NCI-H1092 (cell line): ENCODE results near the gene GALNT13.

ENCODE experiments used
- DNase-seq: peaks from one replicate; lab custom pipeline; 2025; lab: John Stamatoyannopoulos, UW

Gene GALNT13

GRCh38 chr2:153944800-153945199 is 73.1 kb downstream of the GALNT13 start:
- DNase-seq: no peak

GRCh38 chr2:153946036-153946435 is 74.3 kb downstream of the GALNT13 start:
- no peak for DNase-seq

- no peak for DNase-seq
These were observed 82.0 kb downstream of the GALNT13 start for GRCh38 chr2:153953761-153954160.

GRCh38 chr2:153963256-153963655 is 91.5 kb downstream of the GALNT13 start:
- DNase-seq: no peak

DNA sequence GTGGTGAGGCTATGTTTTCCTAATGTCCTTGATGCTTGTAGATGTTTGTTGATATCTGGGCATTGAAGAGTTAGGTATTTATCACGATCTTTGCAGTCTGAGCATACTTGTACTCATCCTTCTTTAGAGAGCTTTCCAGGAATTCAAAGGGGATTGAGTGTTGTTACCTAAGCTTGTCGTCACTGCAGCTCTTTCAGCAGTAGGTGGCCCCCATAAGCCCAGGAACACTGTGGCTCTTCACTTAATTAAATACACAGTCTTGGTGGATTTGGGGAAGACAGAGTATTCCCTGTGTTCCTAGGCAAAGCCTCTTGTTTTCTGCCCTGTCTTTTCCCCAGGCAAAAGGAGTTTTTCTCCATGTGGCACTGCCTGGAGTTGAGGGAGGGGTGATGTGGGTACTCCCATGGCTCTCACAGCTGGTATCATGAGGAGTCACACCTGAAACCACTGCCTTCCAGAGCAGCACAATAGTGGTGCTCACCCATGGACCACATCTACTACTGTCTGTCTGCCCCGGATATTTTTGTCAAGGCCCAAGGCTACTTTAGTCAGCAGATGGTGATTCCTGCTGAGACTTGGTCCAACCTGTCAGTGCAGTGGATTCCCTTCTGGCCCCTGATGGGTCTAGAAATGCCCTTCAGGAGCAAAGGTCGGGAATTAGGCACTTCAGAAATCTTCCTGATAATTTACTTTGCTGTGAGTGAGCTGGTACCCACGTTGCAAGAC is 95.7 kb downstream of the GALNT13 start:
- no peak for DNase-seq

- no peak for DNase-seq
These were observed 99.5 kb downstream of the GALNT13 start for GRCh38 chr2:153971250-153971649.

DNA sequence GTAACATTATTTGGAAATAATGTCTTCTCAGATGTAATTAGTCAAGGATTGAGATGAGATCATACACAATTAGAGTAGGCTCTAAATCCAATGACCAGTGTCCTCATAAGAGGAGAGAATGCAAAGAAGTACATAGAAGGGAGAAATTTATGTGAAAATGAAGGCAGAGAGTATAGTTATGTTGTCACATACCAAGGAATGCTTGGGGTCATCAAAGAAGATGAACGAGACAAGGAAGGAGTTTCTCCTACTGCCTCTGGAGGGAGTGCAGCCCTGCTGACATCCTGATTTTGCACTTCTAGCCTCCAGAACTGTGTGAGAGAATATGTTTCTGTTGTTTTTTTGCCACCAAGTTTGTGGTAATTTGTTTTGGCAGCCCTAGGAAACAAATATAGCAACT is 100.1 kb downstream of the GALNT13 start:
- no peak for DNase-seq

GRCh38 chr2:153972412-153972811 is 100.7 kb downstream of the GALNT13 start:
- DNase-seq: no peak

GRCh38 chr2:153986488-153987229 is 114.9 kb downstream of the GALNT13 start:
- no peak for DNase-seq

DNA sequence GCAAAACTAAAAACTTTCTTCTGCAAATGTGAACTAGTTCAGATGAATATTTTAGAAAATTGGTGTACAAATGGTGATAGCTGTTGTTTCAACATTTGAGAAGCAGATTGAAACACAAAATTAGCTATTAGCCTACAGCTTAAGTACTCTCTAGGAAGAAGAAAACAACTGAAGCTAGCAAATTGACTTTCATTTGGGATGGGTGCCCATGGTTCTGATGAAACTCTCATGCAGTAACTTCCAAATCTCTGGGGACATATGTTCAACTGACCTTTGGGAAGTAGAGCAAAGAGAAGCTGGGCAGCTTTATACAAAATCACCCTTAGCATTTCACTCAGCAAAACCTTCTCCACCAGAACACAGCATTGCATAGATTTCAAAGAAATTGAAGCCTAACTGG is 119.0 kb downstream of the GALNT13 start:
- DNase-seq: no peak

DNA sequence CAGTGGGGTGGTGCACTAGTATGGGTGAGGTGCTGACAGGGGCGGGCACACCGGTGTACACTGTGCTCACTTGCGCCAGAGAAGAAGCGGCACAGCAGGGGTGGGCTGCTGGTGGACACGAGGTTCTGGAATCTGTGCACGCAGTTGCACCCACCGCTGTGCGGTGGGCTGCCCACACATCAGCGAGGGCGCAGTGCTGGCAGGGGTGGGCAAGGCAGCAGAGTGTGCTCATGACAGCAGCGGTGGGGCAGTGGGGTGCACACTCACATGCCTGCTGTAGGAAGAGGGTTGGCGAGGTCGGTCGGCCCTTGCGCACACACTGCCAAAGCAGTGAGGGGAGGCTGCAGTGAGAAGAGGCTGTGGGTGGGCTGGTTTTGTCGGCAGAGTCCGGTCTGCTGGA is 141.8 kb downstream of the GALNT13 start:
- DNase-seq: no peak

DNA sequence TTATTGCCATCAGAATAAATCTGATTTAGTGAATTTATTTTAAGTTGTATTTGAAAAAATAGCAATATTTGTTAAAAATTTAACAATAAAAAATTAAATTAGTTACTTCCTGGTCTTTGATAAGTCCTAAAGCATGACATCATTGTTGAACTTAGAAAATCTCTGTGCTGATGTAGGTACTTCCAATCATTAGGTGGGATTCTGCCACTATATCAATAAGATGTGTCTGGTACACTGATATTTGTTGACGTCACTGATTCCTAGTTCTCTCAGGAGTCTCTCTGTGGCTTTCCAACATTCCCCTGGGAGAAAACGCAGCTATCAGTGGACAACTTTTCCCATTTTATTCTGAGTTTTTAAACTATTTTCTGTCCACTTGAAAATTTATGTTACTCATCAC is 143.5 kb downstream of the GALNT13 start:
- no peak for DNase-seq

- DNase-seq: no peak
These were observed 157.8 kb downstream of the GALNT13 start for GRCh38 chr2:154029504-154029903.

DNA sequence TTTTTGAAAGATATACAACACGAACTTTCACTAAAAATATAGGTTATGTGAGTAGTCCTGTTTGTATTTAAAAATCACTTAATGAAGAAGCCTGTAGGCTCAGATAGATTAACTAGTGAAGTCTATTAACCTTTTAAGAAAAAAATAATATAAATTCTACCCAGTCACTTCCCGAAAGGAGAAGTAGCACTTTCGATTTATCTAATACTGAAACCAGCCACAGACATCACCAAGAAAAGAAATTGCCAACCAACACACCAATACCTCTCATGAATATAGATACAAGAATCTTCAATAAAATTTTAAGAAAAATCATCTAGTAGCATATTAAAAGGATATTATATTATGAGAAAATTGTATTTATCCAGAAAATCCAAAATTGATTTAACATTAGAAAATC is 160.5 kb downstream of the GALNT13 start:
- DNase-seq: no peak

DNA sequence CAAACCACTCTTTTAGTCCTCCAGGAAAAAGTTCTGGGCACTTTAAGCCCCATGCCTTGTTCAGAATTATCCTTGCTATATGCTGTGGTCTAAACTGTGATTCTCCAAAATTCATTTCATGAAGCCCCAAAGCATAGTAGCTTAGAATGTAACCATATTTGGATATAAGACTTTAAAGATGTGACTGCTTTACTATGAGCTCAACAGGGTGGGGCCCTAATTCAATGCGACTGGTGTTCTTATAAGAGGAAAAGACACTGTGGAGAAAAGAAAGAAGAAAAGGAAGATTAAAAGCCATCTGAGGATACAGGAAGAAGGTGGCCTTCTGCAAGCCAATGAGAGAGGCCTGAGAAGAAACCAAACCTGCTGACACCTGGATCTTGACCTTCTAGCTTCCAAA is 174.8 kb downstream of the GALNT13 start:
- DNase-seq: no peak

DNA sequence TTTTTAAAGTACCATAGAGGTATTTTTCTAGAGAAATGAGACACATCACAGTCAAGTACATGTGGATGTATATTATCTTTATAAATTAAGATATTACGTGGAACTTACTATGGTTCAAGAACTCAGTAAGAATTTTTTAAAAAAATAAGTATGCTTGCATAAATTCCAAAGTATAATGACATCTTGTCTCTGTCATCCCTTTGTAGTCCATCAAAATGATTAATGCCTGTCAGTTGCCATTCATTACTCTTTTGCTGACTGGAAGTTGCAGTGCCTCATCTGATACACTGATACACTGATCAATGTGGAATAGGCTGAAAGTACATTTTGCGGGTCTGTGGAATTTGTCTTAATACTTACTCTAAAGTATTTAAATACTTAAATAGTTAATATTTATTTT is 177.2 kb downstream of the GALNT13 start:
- DNase-seq: no peak

DNA sequence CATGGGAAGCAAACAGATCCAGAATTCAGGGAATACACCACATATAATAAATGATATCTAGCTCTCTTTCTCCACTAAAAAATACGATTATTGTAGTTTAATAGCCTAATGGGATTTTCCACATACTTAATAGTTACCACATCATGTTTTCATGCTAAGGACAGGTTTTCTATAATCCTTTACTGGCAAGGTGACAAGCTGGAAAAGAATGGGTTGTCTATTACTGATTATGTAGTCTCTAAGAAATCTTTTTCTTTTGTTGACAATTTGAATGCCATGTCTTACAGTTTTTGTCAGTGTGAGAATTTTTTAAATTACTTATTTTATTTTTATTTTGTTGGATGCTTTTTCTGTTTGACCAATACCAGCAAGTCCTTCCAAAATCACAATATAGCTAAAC is 177.8 kb downstream of the GALNT13 start:
- no peak for DNase-seq

DNA sequence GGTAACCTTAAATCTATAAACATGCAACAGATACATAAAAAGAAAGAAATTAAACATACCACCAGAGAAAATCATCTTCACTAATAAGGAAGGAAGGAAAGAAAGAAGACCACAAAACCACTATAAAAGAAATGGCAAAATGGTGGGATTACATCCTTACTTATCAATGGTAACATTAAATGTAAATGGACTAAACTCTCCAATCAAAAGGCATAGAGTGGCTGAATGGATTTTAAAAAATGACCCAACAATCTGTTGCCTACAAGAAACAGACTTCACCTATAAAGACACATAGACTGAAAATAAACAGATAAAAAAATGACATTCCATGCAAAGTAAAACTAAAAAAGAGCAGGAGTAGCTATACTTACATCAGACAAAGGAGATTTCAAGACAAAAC is 195.4 kb downstream of the GALNT13 start:
- DNase-seq: no peak

DNA sequence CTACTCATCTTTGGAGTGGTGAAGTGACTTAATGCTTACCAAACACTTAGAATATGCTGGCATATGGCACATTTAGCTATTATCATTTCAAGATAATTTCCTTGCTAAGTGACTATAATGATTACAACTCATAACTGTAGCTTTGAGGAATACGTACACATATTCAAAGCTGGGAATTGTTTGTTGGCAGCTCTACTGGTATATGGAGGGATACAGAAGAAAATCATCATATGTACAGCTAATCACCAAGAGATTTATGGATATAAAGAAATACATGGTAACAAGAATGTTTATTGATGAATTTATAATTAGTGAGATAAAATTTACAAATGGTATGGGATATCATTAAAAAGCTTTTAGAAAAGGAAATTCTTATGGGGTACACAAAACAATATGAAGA is 207.2 kb downstream of the GALNT13 start:
- DNase-seq: no peak

GRCh38 chr2:154092571-154092970 is 220.8 kb downstream of the GALNT13 start:
- no peak for DNase-seq

GRCh38 chr2:154093856-154094255 is 222.1 kb downstream of the GALNT13 start:
- no peak for DNase-seq

GRCh38 chr2:154097833-154098398 is 226.2 kb downstream of the GALNT13 start:
- no peak for DNase-seq

DNA sequence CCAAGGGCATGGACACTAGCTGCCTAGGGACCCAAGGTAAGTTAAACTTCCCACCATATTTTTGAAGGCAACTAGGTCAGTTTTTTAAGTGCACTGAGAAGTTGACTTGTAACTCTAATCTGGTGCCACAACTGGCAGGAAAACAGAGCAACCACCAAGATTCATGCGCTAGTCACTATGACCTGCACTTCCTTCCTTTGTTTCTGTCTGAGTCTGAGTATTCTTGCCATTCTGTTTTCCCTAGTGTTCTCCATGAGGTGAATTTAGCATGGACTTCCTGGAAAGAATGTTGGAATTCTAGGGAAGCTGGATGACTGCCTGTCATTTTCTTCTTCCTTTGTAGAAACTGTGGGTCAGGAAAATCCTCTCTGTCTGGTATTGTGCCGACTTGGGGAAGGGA is 249.0 kb downstream of the GALNT13 start:
- DNase-seq: no peak
